ENCODE measurements around the gene IP6K3.
A peak's percentile ranks its signal among the peaks of the same experiment; 100 is the strongest.

Gene IP6K3

GRCh38 chr6:33686225-33686924 lies 60.3 kb downstream of the IP6K3 start:
- DNase-seq: no peak

DNA sequence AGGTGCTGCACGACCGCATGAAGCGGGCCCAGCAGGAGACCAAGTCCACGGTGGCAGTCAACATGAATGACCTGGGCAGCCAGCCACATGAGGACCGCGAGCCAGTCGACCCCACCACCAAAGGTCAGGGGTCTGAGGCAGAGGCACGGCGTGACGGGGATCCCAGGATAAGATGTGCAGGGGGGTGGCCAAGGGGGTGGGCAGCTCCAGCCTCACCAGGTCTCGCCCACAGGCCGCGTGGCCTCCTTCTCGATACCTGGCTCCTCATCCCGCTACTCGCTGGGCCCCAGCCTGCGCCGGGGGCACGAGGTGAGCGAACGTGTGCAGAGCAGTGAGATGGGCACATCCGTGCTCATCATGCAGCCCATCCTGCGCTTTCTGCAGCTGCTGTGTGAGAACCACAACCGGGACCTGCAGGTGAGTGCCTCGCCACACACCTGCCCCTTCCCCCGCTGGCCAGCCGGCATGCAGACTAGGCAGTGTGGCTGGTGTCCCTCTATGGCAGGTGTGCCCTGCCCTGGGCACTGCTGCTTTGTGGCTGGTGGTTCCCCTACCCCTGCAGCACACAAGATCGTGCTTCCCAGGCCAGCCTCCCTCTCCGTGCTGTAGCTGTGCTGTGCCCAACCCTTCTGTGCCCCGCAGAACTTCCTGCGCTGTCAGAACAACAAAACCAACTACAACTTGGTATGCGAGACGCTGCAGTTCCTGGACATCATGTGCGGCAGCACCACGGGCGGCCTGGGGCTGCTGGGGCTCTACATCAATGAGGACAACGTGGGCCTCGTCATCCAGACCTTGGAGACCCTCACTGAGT lies 61.1 kb downstream of the IP6K3 start:
- DNase-seq: no peak

GRCh38 chr6:33684983-33685382 lies 61.7 kb downstream of the IP6K3 start:
- no peak for DNase-seq

- no peak for DNase-seq
Measured at GRCh38 chr6:33684428-33684896, 62.2 kb downstream of the IP6K3 start.

DNA sequence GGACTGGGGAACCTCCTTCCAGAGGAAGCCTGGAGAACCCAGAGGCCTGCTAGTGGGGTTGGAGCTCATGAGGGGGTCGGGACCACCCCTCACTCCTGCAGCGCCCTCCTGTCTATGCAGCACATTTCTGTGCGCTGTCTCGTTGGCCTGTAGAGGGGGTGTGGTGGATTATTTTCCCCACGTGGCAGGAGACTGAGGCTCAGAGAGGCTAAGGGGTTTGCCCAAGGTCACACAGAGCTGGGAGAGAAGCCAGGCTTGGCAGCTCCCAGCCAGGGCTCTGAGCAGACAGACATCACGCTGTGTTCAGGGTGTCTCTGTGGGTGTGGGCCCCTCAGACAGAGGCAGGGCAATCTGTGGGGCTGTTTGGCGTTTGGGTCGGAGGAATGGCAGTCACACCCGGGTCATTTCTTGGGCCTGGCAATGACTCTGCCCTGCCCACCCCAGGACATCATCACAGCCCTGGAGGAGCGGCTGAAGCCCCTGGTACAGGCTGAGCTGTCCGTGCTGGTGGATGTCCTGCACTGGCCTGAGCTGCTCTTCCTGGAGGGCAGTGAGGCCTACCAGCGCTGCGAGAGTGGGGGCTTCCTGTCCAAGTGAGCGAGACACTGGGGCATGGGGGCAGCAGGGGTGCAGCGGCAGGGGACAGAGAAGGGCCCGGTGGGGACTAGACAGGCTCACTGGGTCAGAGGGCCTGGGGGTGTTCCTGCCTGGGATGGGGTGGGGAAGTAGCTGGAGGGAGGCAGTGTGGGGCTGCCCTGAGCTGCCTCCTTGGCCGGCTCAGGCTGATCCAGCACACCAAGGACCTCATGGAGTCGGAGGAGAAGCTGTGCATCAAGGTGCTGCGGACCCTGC lies 62.9 kb downstream of the IP6K3 start:
- DNase-seq: no peak

DNA sequence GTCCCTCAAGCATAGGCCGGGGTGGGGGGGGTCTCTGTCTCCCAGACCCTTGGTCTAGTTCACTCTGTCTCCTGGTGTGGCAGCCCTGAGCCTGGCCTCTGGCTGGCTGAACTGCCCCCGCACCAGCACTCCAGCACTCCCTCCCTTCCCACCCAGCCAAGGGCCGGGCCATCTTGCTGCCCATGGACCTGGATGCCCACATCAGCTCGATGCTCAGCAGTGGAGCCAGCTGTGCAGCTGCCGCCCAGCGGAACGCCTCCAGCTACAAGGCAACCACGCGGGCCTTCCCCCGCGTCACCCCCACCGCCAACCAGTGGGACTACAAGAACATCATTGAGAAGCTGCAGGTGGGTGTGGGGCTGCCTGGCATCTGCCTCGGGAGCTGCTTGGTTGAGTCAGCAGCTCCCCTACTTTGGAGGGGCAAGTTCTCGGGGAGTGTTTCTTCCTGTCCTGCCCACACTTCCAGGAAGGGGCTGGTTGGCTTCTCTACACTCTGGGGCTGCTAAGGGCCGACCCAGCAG lies 63.6 kb downstream of the IP6K3 start:
- DNase-seq: peak; percentile 82

- DNase-seq: no peak
Measured at GRCh38 chr6:33682341-33682740, 64.4 kb downstream of the IP6K3 start.

DNA sequence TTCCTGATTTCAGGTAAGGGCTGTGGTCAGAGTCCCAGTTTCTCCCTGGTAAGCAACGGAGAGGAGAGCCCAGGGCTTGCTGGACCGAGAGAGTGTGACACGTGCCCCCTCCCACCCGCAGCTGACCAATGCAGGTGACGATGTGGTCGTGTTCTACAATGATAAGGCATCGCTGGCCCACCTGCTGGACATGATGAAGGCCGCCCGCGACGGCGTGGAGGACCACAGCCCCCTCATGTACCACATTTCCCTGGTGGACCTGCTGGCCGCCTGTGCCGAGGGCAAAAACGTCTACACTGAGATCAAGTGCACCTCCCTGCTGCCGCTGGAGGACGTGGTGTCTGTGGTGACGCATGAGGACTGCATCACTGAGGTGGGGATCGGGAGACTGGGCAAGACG lies 66.9 kb downstream of the IP6K3 start:
- DNase-seq: no peak

DNA sequence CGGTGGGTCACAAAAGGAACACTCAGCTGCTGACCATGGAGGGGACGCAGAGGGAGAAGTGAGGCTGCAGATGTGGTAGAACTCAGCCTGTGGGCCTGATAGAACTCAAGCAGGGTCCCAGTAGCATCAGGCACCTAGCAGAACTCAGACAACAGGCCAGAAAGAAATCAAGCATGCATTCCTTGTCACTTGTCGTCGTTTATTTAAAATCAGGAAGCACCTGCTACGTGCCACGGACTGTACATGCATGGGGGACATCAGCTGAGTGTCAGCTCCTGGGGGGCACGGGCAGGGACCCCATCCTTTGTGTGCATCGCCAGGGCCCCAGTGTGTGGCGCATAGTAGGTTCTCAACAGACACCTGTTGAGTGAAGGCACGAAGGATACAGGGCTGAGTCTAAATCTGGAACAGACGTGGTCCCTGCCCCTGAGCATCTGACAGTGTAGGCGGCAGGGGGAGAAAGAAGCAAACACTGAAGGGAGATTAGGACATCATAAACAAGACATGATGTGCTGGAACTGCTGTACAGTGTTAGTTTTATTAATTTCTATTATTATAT lies 67.7 kb downstream of the IP6K3 start:
- no peak for DNase-seq

DNA sequence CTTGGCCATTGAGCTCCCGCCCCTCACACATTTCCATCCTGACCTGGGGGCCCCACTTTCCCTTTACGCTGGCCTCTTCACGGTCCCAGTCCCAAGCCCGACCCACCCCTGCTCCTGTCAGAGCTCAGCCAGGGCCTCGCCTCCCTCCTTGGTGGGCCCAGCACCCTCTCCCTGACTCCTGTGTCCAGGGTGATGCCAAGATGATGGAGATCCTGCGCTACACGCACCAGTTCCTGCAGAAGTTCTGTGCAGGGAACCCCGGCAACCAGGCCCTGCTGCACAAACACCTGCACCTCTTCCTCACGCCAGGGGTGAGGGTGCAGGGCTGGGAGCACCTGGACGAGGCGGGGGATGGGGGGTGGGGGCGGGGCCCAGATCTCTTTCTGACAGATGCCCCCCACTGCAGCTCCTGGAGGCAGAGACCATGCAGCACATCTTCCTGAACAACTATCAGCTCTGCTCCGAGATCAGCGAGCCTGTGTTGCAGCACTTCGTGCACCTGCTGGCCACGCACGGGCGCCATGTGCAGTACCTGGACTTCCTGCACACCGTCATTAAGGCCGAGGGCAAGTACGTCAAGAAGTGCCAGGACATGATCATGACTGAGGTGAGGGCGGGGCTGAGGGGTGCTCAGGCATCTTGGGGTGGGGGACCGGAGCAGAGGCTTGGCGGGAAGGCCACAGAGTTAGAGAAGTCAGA lies 68.3 kb downstream of the IP6K3 start:
- DNase-seq: no peak

- no peak for DNase-seq
Measured at GRCh38 chr6:33677689-33678088, 69.0 kb downstream of the IP6K3 start.

DNA sequence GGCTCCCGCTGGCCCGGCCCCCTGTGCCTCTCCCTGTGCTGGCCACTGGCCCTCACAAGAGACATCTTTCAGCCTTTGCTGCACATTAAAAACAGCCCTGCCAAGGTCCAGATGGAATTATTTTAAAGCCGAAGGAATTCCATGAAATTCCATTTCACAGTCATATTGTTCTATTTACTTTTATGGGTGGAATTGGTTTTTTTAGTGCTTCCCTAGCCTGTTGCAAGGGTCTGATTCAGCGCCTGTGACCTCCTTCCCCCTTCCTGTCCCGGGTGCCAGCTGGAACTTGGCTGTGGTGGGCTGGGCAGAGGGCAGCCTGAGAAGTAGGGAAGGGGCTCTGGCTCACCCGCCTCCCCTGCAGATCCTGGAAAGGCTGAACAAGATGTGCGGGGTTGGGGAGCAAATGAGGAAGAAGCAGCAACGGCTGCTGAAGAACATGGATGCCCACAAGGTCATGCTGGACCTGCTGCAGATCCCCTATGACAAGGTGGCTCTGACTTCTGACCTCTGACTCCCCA lies 69.5 kb downstream of the IP6K3 start:
- DNase-seq: no peak

- DNase-seq: no peak
Measured at GRCh38 chr6:33676416-33677142, 70.1 kb downstream of the IP6K3 start.

DNA sequence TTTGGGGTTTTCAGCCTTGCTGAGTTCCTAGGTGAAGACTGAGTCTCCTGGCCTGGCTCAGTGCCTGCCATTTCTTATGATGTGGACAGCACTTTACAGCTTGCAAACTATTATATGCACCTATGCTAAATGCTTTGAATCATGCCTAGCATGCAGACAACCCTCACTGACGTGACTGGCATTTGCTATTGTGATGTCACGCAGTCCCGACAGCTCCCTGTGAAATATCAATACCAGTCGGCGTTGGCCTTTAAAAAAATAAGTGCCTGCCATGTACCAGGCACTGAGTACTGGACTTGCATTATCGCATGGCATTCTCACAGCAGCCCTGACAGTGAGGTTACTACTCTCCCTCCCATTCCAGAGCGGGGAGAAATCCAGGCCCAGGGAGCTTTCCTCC lies 70.7 kb downstream of the IP6K3 start:
- DNase-seq: no peak

GRCh38 chr6:33673851-33674250 lies 72.9 kb downstream of the IP6K3 start:
- DNase-seq: no peak

GRCh38 chr6:33672808-33673207 lies 73.9 kb downstream of the IP6K3 start:
- no peak for DNase-seq

DNA sequence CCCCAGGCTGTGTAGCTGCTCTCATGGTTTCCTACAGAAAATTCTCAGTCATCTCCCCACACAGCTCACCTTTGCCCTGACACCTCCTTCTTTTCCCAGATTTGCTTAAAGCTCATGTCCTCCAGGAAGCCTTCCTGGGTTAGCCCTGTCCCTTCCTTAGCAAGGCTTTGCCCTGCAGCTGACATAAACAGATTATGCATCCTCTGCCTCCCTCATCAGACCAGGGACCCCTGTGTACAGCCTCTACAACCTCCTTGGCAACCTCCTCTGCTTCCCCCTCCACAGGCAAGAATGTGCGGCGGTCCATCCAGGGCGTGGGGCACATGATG lies 75.0 kb downstream of the IP6K3 start:
- DNase-seq: no peak

Data from activated effector memory CD4-positive, alpha-beta T cell treated with anti-CD3 and anti-CD28 coated beads, Interleukin-2, amount 50 U/mL, for 16 hours (primary cell).